Ecto neural progenitor cell (in vitro differentiated cells): ENCODE measurements around the gene NDRG4.

Experiments
- DNase-seq: peaks from one replicate; pipeline ENCODE4 v3.0.0-alpha.2; 2018; ENCODE audit warnings: low spot score

Gene NDRG4

GRCh38 chr16:58499615-58500351, at the start of gene NDRG4:
NDRG4 (plus strand) TSS chr16:58500143; CDS start chr16:58500249, 106 bp downstream.
- DNase-seq: peak; percentile 88

- no peak for DNase-seq
Measured at GRCh38 chr16:58450590-58450989, 49.4 kb upstream of the NDRG4 start.

- DNase-seq: no peak
Measured at GRCh38 chr16:58451265-58451689, 48.7 kb upstream of the NDRG4 start.

GRCh38 chr16:58451945-58452401, 48.0 kb upstream of the NDRG4 start:
- DNase-seq: no peak

- DNase-seq: no peak
Measured at GRCh38 chr16:58452640-58453039, 47.3 kb upstream of the NDRG4 start.

- DNase-seq: no peak
Measured at GRCh38 chr16:58454178-58454577, 45.8 kb upstream of the NDRG4 start.

- no peak for DNase-seq
Measured at GRCh38 chr16:58454856-58455255, 45.1 kb upstream of the NDRG4 start.

GRCh38 chr16:58455750-58456149, 44.2 kb upstream of the NDRG4 start:
- DNase-seq: no peak

- DNase-seq: no peak
Measured at GRCh38 chr16:58456193-58456592, 43.8 kb upstream of the NDRG4 start.

GRCh38 chr16:58458606-58459343, 41.2 kb upstream of the NDRG4 start:
- no peak for DNase-seq

GRCh38 chr16:58459344-58460218, 40.4 kb upstream of the NDRG4 start:
- DNase-seq: no peak

GRCh38 chr16:58460219-58460610, 39.7 kb upstream of the NDRG4 start:
- DNase-seq: no peak

- no peak for DNase-seq
Measured at GRCh38 chr16:58461056-58461455, 38.9 kb upstream of the NDRG4 start.

- no peak for DNase-seq
Measured at GRCh38 chr16:58461640-58462039, 38.3 kb upstream of the NDRG4 start.

GRCh38 chr16:58462089-58462488, 37.9 kb upstream of the NDRG4 start:
- no peak for DNase-seq

GRCh38 chr16:58462499-58462996, 37.4 kb upstream of the NDRG4 start:
- DNase-seq: no peak

GRCh38 chr16:58462997-58463941, 36.7 kb upstream of the NDRG4 start:
- peak; percentile 64 for DNase-seq

- peak; percentile 69 for DNase-seq
Measured at GRCh38 chr16:58464047-58464915, 35.7 kb upstream of the NDRG4 start.

GRCh38 chr16:58464916-58465731, 34.8 kb upstream of the NDRG4 start:
- no peak for DNase-seq
